ENCODE results near the gene PDGFD. TPM values are rescaled to one million over a fixed set of nuclear protein-coding genes. Genes with fewer than 3 reads are reported as not detected.

The PDGFD gene
- total RNA-seq, 1 experiment from 2014 or later: 1.7 TPM

- H3K4me3 Mint-ChIP-seq: no peak overlapping the region
- peaks cover 0 to 3% (median 0%) of the 10 kb centered on the region in 3 experiments; a peak in 1 of 7 replicates for H3K36me3 Mint-ChIP-seq (ENCODE audit: insufficient read depth in 1 of 3, low read depth in 3 of 3)
- Histone ChIP-seq H4K5ac (ENCODE audit: insufficient read length, low read depth, low read length) (no peak overlapping the region), H2BK12ac (ENCODE audit: insufficient read length, low read depth, low read length) (no peak overlapping the region), H3K23ac (ENCODE audit: insufficient read length, low read depth, low read length) (no peak overlapping the region), H3K4me1 (ENCODE audit: insufficient read depth, low read length) (no peaks in the 10 kb centered on the region), H2BK15ac (ENCODE audit: low read depth, low read length) (no peak overlapping the region), H3K4me2 (ENCODE audit: insufficient read depth, insufficient read length, low read length) (no peak overlapping the region), H3K23me2 (ENCODE audit: insufficient read length, low read depth, low read length, poor library complexity, severe bottlenecking) (no peaks in the 10 kb centered on the region), H3K79me1 (ENCODE audit: insufficient read depth, low read depth, low read length, poor library complexity, severe bottlenecking) (no peaks in the 10 kb centered on the region), H3K79me2 (ENCODE audit: insufficient read depth, low read length) (no peaks in the 10 kb centered on the region), H3K9ac (ENCODE audit: extremely low read depth, insufficient read length, low read length) (no peak overlapping the region), H4K8ac (replicated peaks; ENCODE audit: insufficient read length, low read depth, low read length) (no peak overlapping the region), H4K20me1 (ENCODE audit: control insufficient read depth, insufficient read depth, insufficient read length) (no peaks in the 10 kb centered on the region), H3K14ac (ENCODE audit: insufficient read depth, low read length) (no peak overlapping the region), H2AFZ (ENCODE audit: low read length) (no peak overlapping the region), H2BK120ac (ENCODE audit: low read depth, low read length, poor library complexity, severe bottlenecking) (no peak overlapping the region), H3K4ac (ENCODE audit: low read depth, low read length) (no peak overlapping the region), H3K27ac (ENCODE audit: insufficient read length, low read depth, low read length) (no peak overlapping the region), H3K27me3 (ENCODE audit: insufficient read depth, low read length) (no peaks in the 10 kb centered on the region), H3K56ac (ENCODE audit: insufficient read length, low read depth, low read length) (no peak overlapping the region), H3T11ph (ENCODE audit: low read length) (no peak overlapping the region), H2AK5ac (ENCODE audit: insufficient read length, low read length) (no peak overlapping the region), H2BK5ac (ENCODE audit: insufficient read length, low read length) (no peak overlapping the region), H2BK20ac (ENCODE audit: low read depth, low read length, poor library complexity, severe bottlenecking) (no peak overlapping the region), H3K9me3 (ENCODE audit: control insufficient read depth, low read depth, low read length) (no peaks in the 10 kb centered on the region), H3K18ac (ENCODE audit: insufficient read length, low read depth, low read length) (no peak overlapping the region), H4K91ac (ENCODE audit: insufficient read length, low read depth, low read length) (no peak overlapping the region)
- WGBS (ENCODE audit: extremely low coverage, insufficient read length, low lambda C conversion rate): no CpG with 5 or more reads among the region's 1 CpG
- H3K27me3 Mint-ChIP-seq (ENCODE audit: low read depth): no peaks in the 10 kb centered on the region
- H3K9me3 Mint-ChIP-seq: no peaks in the 10 kb centered on the region
- H3K27ac Mint-ChIP-seq: no peak overlapping the region
- TF ChIP-seq CTCF (conservative IDR thresholded peaks at IDR 0.05): no peak
- DNase-seq: no peak
- peaks cover 3 to 6% of the 10 kb centered on the region in 2 experiments; a peak in 1 of 4 replicates for H3K4me1 Mint-ChIP-seq
Observed at GRCh38 chr11:103898065-103898464, 265.9 kb downstream of the PDGFD start.
